Activated CD8-positive, alpha-beta T cell treated with anti-CD3 and anti-CD28 coated beads, Interleukin-2, amount 10 ng/mL, durations not matched to agents 7 days and 5 days (primary cell): ENCODE data around the gene MCUR1. TPM values are rescaled to one million over a fixed set of nuclear protein-coding genes. Genes with fewer than 3 reads are reported as not detected.
"Not testable (repeated sequence)": the region's sequence is repeated elsewhere in the genome, so short reads cannot be mapped to it uniquely, and the experiment has no call there.

Experiments used
- ATAC-seq: fragments of 150-1000 bp; cut with Tn5 transposase; one replicate; pipeline ENCODE4 v1.10.0; 2021; ENCODE audit warnings: moderate library complexity
- CTCF ChIA-PET: fragments of 350-600 bp; sonication (Branson Sonifier 250); formaldehyde crosslinking; loops from one replicate; lab custom pipeline; 2021; ENCODE audit warnings: antibody characterized with exemption; lab: Charles Lee
- POLR2A ChIA-PET: fragments of 350-600 bp; sonication (Branson Sonifier 250); formaldehyde crosslinking; loops from one replicate; lab custom pipeline; 2021; ENCODE audit warnings: antibody characterized with exemption; lab: Charles Lee
- DNase-seq: peaks from one replicate; pipeline ENCODE4 v3.0.0-alpha.2; 2020
- H3K27ac Mint-ChIP-seq: one replicate; pipeline ENCODE4 v1.8.0; 2021; ENCODE audit warnings: mild to moderate bottlenecking, mixed read lengths
- H3K27me3 Mint-ChIP-seq: one replicate; pipeline ENCODE4 v1.8.0; 2021; ENCODE audit warnings: low read depth, mixed read lengths
- H3K36me3 Mint-ChIP-seq: one replicate; pipeline ENCODE4 v1.8.0; 2021; ENCODE audit warnings: low read depth, mixed read lengths
- H3K4me1 Mint-ChIP-seq: one replicate; pipeline ENCODE4 v1.8.0; 2021; ENCODE audit warnings: low read depth, mixed read lengths
- H3K4me3 Mint-ChIP-seq: one replicate; pipeline ENCODE4 v1.8.0; 2021; ENCODE audit warnings: mild to moderate bottlenecking, mixed read lengths
- H3K9me3 Mint-ChIP-seq: one replicate; pipeline ENCODE4 v1.8.0; 2022; ENCODE audit warnings: mixed read lengths; ENCODE audit not compliant: insufficient read depth
- total RNA-seq, 2 experiments: library from RNA; stranded (reverse); gene quantifications; one replicate each; pipeline ENCODE4 v1.2.3, GENCODE V29; 2021

MCUR1 gene, protein sequence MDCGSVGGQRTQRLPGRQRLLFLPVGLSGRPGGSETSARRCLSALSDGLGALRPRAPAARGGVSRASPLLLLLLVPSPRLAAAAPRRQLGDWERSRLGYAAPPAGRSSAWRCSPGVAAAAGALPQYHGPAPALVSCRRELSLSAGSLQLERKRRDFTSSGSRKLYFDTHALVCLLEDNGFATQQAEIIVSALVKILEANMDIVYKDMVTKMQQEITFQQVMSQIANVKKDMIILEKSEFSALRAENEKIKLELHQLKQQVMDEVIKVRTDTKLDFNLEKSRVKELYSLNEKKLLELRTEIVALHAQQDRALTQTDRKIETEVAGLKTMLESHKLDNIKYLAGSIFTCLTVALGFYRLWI
- 10 to 100 TPM; 29.7 to 30.3 TPM for total RNA-seq

DNA sequence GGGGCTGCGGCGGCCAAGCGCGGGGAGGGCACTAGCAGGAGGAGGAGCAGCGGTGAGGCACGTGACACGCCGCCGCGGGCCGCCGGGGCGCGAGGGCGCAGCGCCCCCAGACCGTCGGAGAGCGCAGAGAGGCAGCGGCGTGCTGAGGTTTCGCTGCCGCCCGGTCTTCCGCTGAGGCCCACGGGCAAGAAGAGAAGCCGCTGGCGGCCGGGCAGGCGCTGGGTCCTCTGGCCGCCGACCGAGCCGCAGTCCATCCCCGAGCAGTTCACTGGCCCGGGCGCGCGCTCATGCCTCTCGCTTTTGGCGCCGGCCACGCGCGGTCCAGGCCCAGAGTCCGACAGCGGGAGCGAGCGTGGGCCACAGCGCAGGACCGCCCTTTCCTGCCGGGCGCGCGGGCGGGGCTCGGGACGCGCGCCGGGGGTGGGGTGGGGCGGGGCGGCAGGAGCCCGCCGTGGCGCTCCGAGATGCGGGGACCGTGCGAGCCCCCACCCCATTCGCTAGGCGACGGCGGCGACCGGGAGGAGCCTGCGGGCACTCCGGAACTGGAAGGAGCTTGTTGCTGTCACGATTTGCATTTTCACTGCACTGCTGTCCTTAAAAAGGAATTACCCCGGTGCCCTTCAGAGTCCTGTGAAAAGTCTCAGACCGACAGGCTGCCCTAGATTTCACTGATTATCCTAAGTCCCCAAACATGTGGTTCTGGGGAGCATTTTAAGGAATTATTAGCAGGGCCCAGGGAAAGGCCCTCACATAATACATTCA lies at the start of gene MCUR1:
Gene MCUR1 (minus strand): TSS at position 382 of the 762 bp plus-strand sequence. CDS start 128 bp downstream, at position 254.
- ChIA-PET POLR2A (interaction anchor here (1.8 kb wide), 1 partner anchor 101 kb away, joined by 6 read pairs; no protein-coding TSS in a partner anchor), CTCF (interaction anchor here (0.6 to 1.3 kb wide), 6 partner anchors 11 to 198 kb away, joined by 3 to 4 read pairs (median 3); no protein-coding TSS in a partner anchor)
- peaks cover 9% of the 10 kb centered on the region for H3K27me3 Mint-ChIP-seq
- peaks cover 19% of the 10 kb centered on the region for H3K36me3 Mint-ChIP-seq
- peak within 1 kb of the TSS; percentile 89 for H3K4me3 Mint-ChIP-seq
- no peaks in the 10 kb centered on the region for H3K9me3 Mint-ChIP-seq
- peak; percentile 86 for DNase-seq
- peaks cover 31% of the 10 kb centered on the region for H3K4me1 Mint-ChIP-seq
- peak; percentile 88 for ATAC-seq
- H3K27ac Mint-ChIP-seq: peak within 1 kb of the TSS; percentile 84

DNA sequence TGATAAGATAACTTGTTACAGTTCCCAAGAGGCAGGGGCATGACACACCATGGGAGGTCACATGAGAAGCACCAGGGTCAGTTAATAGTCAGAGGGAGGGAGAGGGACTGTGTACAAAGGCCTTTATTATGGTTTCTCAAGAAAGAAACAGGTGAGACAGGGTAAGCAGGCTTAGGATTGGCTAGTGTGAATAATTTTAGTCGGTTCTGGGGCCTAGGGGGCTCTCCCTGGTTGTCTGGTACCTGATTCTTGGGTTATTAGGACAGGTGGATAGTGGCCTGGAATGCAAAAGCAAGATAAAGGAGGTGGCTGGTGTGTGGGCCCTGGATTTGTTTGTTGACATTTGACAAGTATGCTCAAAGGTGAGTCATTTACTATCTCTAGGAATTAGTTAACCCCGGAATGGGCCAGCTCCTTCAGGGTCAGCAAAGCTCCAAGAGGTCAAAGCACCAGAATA lies 49.4 kb upstream of the MCUR1 start:
- DNase-seq: peak; percentile 12
- Mint-ChIP-seq H3K4me1 (no peaks in the 10 kb centered on the region), H3K9me3 (peaks cover 9% of the 10 kb centered on the region), H3K36me3 (no peaks in the 10 kb centered on the region), H3K27ac (no peak overlapping the region), H3K4me3 (no peak overlapping the region), H3K27me3 (peaks cover 38% of the 10 kb centered on the region)
- ATAC-seq: no peak
- CTCF ChIA-PET: no interaction called here
- POLR2A ChIA-PET: no interaction called here

DNA sequence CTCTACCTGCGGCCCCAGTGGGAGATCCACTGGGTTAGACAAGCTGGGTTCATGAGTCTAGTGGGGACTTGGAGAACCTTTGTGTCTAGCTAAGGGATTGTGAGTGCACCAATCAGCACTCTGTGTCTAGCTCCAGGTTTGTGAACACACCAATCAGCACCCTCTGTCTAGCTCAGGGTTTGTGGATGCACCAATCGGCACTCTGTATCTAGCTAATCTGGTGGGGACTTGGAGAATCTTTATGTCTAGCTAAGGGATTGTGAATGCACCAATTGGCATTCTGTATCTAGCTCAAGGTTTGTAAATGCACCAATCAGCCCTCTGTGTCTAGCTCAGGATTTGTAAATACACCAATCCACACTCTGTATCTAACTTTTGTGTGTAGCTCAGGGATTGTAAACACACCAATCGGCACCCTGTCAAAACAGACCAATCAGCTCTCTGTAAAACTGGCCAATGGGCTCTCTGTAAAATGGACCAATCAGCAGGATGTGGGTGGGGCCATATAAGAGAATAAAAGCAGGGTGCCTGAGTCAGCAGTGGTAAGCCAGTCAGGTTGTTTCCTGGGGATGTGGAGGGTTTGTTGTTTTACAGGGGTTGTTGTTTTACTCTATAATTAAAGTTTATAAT lies 46.3 kb upstream of the MCUR1 start:
- POLR2A ChIA-PET, CTCF ChIA-PET, ATAC-seq, H3K9me3 Mint-ChIP-seq, H3K4me1 Mint-ChIP-seq, H3K27ac Mint-ChIP-seq, H3K36me3 Mint-ChIP-seq, H3K4me3 Mint-ChIP-seq: not testable (repeated sequence)
- peaks cover 37% of the 10 kb centered on the region for H3K27me3 Mint-ChIP-seq
- DNase-seq: peak; percentile 12

DNA sequence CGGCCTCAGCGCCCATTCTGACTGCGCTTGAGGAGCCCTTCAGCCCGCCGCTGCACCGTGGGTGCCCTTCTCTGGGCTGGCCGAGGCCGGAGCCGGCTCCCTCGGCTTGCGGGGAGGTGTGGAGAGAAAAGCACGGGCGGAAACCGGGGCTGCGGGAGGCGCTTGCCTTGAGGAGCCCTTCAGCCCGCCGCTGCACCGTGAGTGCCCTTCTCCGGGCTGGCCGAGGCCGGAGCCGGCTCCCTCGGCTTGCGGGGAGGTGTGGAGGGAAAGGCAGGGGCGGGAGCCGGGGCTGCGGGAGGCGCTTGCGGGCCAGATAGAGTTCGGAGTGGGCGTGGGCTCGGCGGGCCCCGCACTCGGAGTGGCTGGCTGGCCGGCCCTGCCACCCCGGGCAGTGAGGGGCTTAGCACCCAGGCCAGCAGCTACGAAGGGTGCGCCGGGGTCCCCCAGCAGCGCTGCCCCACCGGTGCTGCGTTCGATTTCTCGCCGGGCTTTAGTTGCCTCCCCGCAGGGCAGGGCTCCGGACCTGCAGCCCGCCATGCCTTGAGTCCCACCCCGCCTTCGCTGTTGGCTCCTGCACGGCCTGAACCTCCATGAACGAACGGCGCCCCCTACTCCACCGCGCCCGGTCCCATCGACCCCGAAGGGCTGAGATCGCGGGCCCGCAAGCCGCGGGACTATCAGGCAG lies 45.7 kb upstream of the MCUR1 start:
- Mint-ChIP-seq H3K36me3 (no peaks in the 10 kb centered on the region), H3K27ac (no peak overlapping the region), H3K9me3 (peaks cover 9% of the 10 kb centered on the region), H3K4me1 (no peaks in the 10 kb centered on the region), H3K27me3 (peaks cover 34% of the 10 kb centered on the region), H3K4me3 (no peak overlapping the region)
- ChIA-PET POLR2A (no interaction called here), CTCF (interaction anchor here (1.5 kb wide), 1 partner anchor 46 kb away, joined by 4 read pairs; the partner anchor contains the start of gene MCUR1)
- DNase-seq (peak; percentile 19), ATAC-seq (no peak)

DNA sequence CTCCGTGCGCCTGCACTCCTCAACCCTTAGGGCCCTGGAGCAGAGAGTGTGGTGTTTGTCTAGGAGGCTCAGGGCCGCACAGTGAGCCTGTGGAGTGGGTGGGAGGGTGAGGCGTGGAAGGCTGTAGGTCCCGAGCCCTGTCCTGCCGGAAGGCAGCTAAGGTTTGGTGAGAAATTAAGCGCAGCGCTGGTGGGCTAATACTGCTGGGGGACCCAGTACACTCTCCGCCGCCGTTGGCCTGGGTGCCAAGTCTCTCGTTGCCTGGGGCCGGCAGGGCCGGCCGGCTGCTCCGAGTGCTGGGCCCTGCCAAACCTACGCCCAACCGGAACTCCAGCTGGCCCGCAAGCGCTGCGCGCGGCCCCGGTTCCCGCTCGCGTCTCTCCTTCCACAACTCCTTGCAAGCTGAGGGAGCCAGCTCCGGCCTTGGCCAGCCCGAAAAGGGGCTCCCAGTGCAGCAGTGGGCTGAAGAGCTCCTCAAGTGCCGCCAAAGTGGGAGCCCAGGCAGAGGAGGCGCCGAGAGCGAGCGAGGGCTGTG lies 40.4 kb upstream of the MCUR1 start:
- H3K27me3 Mint-ChIP-seq: peaks cover 10% of the 10 kb centered on the region
- ChIA-PET POLR2A (no interaction called here), CTCF (interaction anchor here (1.3 kb wide), 1 partner anchor 212 kb away, joined by 4 read pairs; no protein-coding TSS in a partner anchor)
- no peak overlapping the region for H3K4me3 Mint-ChIP-seq
- no peak overlapping the region for H3K27ac Mint-ChIP-seq
- no peaks in the 10 kb centered on the region for H3K9me3 Mint-ChIP-seq
- no peaks in the 10 kb centered on the region for H3K36me3 Mint-ChIP-seq
- no peaks in the 10 kb centered on the region for H3K4me1 Mint-ChIP-seq
- ATAC-seq (no peak), DNase-seq (peak; percentile 1)

DNA sequence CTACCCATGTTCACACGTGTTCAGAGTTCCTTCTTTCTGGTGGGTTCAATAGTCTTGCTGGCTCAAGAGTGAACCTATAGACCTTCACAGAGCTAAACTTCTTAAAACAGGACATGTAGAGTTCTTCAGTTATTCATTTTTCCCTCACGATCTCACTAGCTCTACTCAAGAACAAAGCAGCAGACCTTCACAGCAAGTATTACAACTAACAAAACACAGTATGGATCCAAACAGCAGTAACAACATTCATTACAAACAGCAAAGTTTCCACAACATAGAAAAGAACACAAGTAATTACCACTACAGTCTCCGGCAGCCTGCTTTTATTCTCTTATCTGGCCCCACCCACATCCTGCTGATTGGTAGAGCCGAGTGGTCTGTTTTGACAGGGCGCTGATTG lies 39.5 kb upstream of the MCUR1 start:
- Mint-ChIP-seq H3K27ac (no peak overlapping the region), H3K4me1 (no peaks in the 10 kb centered on the region), H3K36me3 (no peaks in the 10 kb centered on the region), H3K4me3 (no peak overlapping the region), H3K9me3 (no peaks in the 10 kb centered on the region), H3K27me3 (peaks cover 9% of the 10 kb centered on the region)
- DNase-seq (no peak), ATAC-seq (no peak)
- ChIA-PET CTCF (interaction anchor here (1.3 kb wide), 1 partner anchor 213 kb away, joined by 4 read pairs; no protein-coding TSS in a partner anchor), POLR2A (no interaction called here)

DNA sequence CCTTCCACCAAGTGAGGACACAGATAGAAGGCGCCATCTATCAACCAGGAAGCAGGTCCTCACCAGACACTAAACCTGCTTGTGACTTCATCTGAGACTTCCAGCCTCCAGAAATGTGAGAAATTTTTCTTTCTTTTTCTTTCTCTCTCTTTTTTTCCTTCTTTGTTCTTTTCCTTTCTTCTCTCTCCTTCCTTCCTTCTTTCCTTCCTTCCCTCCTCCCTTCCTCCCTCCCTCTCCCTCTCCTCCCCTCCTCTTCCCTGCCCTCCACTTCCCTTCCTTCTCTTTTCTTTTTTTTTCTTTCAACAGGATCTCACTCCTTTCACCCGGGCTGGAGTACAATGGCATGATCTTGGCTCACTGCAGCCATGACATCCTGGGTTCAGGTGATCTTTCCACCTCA lies 37.4 kb upstream of the MCUR1 start:
- ATAC-seq: no peak
- ChIA-PET CTCF (no interaction called here), POLR2A (no interaction called here)
- DNase-seq: peak; percentile 6
- H3K36me3 Mint-ChIP-seq: no peaks in the 10 kb centered on the region
- peaks cover 9% of the 10 kb centered on the region for H3K27me3 Mint-ChIP-seq
- no peak overlapping the region for H3K4me3 Mint-ChIP-seq
- no peaks in the 10 kb centered on the region for H3K4me1 Mint-ChIP-seq
- H3K27ac Mint-ChIP-seq: no peak overlapping the region
- no peaks in the 10 kb centered on the region for H3K9me3 Mint-ChIP-seq

DNA sequence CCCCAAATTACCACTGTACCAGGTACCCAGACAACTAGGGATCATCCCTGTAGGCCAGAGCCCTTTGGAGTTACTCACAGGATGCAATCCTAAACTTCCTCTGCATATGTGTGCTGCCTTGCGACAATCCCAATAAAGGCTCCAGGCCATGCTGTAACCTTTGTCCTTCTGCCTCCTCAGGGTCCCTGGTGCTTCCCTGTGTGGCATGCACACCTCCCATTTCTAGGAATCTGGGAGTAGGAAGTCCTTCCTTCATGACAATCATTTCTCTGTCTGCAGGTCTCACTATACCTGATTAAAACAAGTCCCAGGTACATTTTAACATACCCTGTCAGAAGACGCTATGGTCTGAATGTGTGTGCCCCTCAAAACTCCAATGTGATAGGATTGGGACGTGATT lies 37.0 kb upstream of the MCUR1 start:
- no peak for ATAC-seq
- Mint-ChIP-seq H3K36me3 (no peaks in the 10 kb centered on the region), H3K27ac (no peak overlapping the region), H3K4me1 (no peaks in the 10 kb centered on the region), H3K27me3 (peaks cover 9% of the 10 kb centered on the region), H3K4me3 (no peak overlapping the region), H3K9me3 (no peaks in the 10 kb centered on the region)
- peak; percentile 5 for DNase-seq
- ChIA-PET POLR2A (no interaction called here), CTCF (no interaction called here)

DNA sequence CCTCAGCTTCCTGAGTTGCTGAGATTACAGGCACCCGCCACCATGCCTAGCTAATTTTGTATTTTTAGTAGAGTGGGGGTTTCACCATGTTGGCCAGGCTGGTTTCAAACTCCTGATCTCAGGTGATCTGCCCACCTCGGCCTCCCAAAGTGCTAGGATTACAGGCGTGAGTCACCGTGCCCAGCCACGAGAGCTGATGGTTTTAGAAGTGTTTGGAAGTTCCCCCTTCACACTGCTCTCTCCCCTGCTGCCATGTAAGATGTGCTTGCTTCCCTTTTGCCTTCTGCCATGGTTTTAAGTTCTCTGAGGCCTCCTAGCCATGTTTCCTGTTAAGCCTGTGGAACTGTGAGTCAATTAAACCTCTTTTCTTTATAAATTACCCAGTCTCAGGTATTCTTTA lies 36.3 kb upstream of the MCUR1 start:
- H3K27me3 Mint-ChIP-seq, H3K4me3 Mint-ChIP-seq, ATAC-seq, H3K36me3 Mint-ChIP-seq, DNase-seq, H3K4me1 Mint-ChIP-seq, H3K27ac Mint-ChIP-seq, H3K9me3 Mint-ChIP-seq: not testable (repeated sequence)
- CTCF ChIA-PET: interaction anchor here (1.0 kb wide), 1 partner anchor 55 kb away, joined by 3 read pairs; no protein-coding TSS in a partner anchor
- POLR2A ChIA-PET: interaction anchor here (0.5 kb wide), 1 partner anchor 662 kb away, joined by 4 read pairs; no protein-coding TSS in a partner anchor

DNA sequence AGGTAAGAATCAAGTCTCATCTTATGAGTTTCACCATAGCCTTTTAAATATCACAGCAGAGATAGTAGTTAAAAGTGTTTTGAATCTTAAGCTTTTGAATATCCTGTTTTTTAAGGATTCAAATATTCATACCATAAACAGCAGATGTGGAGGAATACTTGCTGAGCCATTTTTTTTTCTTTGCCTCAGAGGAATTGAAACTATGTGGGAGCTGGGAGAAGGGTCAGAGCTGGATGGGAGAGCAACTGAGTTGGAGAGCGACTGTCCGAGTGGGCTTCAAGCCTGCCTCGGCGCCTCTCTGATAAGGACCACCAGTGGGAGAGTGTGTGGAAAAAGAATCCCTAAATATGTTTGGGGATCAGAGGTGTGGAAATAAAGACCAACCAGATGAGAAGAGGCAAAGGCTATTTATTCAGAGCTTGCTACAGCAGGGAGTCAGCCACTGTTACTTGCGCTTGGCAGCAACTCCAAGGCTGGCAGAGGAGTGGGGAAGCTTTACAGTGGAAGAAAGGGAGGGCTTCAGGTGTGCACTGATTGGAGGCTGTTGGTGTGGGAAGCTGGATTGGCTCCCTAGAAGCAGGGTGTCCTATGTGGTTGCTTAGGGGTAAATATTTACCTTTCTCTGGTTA lies 34.3 kb upstream of the MCUR1 start:
- no peak overlapping the region for H3K4me3 Mint-ChIP-seq
- no peak overlapping the region for H3K27ac Mint-ChIP-seq
- no peaks in the 10 kb centered on the region for H3K9me3 Mint-ChIP-seq
- POLR2A ChIA-PET: no interaction called here
- no peak for ATAC-seq
- CTCF ChIA-PET: interaction anchor here (0.7 kb wide), 1 partner anchor 1115 kb away, joined by 3 read pairs; no protein-coding TSS in a partner anchor
- peak; percentile 10 for DNase-seq
- H3K27me3 Mint-ChIP-seq: peaks cover 9% of the 10 kb centered on the region
- no peaks in the 10 kb centered on the region for H3K4me1 Mint-ChIP-seq
- no peaks in the 10 kb centered on the region for H3K36me3 Mint-ChIP-seq
